HG02973 (cell line): ENCODE data around the gene TTC19.
"Not testable (repeated sequence)": the region's sequence is repeated elsewhere in the genome, so short reads cannot be mapped to it uniquely, and the experiment has no call there.

Experiments used
- ATAC-seq: cut with Tn5 transposase; IDR thresholded peaks from one replicate; pipeline ENCODE4 v1.9.1; 2021; ENCODE audit warnings: moderate library complexity; ENCODE audit not compliant: unreplicated experiment

The TTC19 gene

DNA sequence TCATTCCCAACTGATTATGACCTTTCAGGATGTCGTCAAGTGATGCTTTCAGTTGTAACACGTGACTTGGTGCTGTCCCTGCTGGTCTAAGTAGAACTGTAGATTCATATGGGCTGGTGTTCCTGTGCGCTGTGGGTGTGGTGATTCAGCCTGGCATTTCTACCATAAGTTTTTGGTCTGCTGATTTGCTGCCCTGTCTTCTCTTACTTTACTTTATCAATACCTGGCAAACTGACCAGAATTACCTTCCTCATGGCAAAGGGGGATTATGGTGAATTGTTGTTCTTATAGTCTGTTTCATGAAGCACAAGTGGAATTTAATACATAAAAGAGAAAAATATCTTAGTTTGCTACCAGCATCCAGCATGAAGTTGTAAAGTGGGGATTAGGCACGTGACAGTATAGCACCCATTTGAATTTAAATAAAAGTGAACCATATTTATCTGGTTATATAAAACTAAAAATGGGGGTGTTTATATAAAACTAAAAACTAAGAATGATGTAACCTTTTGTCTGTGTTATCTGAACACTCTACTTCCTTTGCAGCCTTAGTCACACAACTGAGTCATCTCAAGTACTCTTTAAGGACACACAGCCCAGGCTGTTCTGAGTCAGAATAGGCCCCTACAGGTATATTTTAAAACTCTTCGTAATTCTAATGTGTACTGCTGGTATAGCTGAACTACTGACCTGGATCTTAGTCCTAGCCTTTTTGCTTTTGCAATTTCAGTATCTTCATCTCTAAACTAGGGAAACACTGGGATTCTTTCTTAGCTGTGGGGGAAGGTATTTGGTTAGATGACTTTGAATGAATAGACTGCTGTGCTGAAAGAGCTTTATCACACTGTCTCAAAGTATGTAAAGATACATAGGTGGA is 28.3 kb downstream of the TTC19 start:
- ATAC-seq = peak; percentile 86

DNA sequence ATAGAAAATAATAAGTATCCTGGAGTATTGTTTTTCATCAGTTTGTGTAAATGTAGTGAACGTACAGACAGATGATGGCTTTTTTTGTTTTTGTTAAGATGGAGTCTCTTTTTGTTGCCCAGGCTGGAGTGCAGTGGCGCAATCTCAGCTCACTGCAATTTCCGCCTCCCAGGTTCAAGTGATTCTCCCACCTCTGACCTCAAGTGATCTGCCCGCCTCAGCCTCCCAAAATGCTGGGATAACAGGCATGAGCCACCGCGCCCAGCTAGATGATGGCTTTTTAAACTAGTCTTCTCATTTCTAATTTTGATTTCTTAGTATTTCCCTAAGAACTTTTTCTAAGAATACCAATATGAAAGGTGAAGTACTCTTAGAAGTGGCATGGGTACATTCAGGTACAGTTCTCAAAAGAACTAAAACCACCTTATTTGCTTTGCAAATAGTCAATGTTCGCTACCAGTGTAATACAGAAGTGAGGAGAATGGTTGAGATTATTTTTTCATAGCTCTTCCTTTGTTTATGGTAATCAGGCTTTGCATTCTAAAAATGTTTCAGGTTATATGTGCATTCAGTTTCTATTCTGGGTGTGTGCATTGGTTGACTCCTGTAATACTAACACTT is 34.2 kb downstream of the TTC19 start:
- no peak for ATAC-seq

DNA sequence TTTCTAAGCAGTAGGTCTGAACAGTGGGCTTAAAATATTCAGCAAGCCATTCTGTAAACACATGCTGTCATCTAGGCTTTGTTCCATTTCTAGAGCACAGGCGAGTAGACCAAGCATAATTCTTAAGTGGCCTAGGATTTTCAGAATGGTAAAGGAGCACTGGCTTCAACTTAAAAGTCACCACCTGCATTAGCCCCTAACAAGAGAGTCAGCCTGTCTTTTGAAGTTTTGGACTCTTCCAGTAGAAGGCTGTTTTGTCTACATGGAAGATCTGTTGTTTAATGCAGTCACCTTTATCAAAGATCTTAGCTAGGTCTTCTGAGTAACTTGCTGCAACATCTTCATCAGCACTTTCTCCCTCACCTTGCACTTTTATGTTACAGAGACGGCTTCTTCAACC is 36.6 kb downstream of the TTC19 start:
- ATAC-seq = no peak

DNA sequence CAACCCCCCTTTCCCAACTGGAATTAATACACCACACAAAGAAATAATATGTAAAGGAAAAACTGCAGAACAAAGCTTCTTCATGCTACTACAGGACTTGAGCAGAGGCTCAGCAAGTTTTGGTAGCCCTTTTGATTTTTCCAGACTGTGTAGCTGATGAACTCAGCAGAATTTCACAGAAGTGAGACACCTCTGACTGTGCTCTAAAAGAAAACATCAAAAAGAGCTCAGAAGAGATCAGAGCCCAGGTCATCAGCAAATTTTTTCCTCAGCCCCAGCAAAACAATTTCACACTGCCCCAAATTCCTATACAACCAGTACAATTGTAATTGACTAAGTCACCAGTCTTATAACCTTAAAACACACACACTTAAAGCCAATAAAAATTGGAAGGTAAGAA is 38.0 kb downstream of the TTC19 start:
- no peak for ATAC-seq

DNA sequence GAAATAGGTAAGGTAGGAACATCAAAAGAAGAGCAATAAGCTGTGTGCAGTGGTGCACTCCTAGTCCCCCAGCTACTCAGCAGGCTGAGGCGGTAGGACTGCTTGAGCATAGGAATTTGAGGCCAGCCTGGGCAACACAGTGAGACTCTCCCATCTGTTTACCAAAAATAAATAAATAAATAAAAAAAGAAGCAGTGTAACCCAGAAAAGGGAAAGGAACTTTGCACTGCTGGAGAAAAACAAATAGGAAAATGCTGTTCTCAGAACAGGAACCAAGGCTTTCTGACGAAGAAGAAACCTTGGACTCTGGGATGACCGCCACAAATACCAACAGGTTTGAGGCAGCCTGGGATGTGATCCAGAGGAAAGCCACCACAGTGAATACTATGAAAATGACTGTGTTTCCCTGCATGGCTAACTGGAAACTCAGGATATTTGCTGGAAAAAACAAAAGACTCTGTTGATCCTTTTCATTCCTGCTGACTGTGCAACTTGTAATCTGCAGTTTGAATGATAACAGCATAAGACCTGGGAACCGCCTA is 41.2 kb downstream of the TTC19 start:
- ATAC-seq = no peak

DNA sequence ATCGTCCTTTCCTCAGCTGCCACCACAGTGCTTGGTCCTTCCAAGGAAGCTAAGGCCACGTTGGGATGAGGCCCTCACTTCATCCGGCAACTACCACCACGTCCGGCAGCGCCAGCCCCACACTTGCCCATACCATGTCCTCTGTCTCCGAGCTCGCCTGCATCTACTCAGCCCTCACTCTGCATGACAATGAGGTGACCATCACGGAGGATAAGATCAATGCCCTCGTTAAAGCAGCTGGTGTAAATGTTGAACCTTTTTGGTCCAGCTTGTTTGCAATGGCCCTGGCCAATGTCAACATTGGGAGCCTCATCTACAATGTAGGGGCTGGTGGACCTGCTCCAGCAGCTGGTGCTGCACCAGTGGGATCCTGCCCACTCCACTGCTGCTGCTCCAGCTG is 44.9 kb downstream of the TTC19 start:
- ATAC-seq = no peak

DNA sequence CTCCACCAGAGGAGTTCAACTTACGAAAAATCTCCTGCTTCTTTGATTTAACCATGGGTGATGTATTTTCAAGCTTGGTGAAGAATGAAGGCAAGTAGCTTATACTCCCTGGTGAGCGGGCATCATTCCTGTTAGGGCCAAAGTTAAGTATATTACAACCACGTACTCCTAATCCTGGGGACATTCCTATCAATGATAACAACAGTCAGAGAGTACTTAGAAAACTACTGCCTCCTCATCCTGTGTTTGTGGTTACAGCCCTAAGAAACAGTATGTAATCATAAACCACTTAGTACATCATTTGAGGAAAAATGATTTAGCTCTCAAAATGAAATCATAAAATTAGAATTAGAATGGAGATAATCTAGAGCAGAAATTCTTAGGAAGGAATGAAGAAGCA is 47.3 kb downstream of the TTC19 start:
- no peak for ATAC-seq

DNA sequence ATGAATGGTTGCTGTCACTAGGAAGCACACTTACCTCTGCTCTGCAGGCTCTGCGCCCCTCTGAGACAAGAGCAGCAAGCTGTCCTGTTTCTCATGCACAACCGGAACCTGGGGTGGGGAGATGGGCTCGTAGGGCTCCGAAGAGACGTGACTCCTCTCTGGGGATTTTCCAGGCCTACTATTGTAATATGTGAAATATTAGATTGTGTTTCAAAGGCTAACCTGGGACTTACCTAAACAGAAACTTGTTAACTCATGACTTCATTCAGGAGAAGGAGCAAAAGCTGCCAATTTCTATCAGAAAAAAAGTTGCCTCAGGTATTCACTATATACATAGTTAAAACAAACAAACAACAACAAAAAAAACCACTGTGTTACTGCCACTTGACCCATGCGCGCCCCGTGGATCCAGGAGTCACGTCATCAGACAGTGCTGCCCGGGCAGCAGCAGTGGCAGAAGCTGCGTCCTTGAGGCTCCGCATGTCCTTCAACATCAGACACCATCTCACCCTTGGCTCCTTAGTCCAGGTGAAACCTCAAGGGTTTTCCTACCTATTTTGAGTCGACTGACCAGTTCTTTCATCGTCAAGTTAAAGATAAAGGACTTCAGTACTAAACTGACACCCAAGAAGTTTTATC is 49.3 kb downstream of the TTC19 start:
- no peak for ATAC-seq

DNA sequence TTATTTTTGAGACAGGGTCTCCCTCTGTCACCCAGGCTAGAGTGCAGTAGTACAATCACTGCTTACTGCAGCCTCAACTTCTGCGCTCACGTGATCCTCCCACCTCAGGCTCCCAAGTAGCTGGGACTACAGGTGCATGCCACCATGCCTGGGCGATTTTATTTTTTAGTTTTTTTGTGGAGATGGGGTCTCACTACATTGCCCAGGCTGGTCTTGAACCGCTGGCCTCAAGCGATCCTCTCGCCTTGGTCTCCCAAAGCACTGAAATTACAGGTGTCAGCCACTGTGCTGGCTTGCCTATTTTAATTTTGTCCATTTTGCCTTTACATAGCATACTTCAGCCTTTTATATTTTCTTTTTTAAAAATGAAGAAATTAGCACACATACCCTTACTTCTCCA is 51.2 kb downstream of the TTC19 start:
- ATAC-seq = no peak

DNA sequence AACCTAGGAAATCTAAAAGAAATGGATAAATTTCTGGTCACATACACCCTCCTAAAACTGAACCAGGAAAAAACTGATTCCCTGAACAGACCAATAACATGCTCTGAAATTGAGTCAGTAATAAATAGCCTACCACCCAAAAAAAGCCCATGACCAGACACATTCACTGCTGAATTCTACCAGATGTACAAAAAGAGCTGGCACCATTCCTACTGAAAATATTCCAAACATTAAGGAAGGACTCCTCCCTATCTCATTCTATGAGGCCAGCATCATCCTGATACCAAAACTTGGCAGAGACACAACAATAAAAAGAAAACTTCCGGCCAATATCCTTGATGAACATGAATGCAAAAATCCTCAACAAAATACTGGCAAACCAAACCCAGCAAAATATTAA is 52.9 kb downstream of the TTC19 start:
- ATAC-seq = no peak

DNA sequence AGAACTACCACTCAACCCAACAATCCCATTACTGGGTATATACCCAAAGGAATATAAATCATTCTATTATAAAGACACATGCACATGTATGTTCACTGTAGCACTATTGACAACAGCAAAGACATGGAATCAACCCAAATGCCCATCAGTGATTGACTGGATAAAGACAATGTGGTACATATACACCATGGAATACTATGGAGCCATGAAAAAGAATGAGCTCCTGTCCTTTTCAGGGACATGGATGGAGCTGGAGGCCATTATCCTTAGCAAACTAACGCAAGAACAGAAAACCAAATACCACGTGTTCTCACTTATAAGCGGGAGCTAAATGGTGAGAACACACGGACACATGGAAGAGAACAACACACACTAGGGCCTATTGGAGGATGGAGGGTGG is 55.5 kb downstream of the TTC19 start:
- not testable (repeated sequence) for ATAC-seq

DNA sequence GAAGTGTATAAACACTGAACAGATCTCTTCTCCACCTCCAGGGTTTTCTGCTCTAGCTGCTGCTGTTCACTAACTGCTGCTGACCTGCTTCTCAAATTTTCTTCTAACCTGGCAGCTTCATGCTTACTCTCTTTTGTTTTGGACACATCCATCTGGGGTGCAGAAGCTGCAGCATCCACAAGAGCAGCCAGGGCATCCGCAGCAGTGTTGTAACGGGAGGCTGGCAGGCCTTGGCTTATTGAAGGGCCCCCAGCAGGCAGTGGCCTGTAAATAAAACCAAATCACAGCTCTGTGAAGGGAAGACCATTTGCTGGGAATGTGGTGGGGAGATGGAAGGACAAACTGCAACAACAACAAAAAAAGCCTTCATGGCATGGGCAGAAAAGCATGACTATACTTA is 62.0 kb downstream of the TTC19 start:
- no peak for ATAC-seq

DNA sequence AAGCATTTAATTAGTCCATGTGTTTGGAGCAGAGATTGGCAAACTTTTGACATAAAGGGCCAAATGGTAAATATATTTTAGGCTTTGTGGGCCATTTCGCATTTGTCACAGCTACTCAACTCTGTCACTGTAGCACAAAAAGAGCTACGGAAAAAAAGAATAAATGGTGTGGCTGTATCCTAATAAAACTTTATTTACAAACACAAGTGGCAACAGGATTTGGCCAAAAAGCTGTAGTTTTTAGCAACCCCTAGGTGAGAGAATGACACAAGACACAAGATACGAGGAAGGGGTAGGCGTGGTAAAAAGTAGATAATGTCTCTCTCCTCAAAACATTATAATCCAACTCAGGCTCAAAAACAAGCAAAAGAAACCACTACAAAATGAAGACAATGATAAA is 66.5 kb downstream of the TTC19 start:
- no peak for ATAC-seq

DNA sequence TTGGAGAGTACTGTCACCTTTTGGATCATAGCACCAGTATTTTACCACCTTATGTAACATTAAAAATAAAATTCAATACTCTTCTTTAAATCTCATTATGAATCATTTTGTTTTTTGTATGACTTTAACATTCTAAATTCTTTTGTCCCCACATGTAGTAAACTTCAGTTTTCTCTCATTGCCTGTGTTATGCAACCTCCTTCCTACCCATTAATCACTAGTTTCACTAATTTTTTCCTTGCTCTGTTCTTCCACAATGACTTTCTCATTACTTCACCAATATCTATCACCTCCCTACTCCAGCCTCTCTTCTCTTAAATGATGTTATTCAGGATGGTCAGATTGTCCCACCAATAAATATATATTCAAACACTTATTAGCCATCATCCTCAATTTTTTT is 68.7 kb downstream of the TTC19 start:
- ATAC-seq = no peak

DNA sequence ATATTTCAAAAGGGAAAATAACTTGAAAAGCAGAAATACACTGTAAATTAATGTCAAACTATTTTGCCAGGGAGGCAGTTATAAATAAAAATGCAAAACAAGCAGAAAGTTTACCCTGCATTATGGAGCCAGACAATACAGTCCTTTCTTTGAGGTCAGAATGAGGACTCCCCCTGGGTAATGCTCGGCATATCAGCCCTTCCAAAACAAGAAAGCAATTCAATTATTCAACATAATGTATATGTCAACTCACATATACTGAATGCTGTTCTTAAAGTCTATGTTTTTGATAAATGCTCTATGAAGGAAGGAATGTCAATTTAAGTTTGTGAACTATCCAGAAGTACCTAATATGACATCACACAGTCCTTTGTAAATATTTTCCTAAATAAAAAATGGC is 72.4 kb downstream of the TTC19 start:
- ATAC-seq = no peak

DNA sequence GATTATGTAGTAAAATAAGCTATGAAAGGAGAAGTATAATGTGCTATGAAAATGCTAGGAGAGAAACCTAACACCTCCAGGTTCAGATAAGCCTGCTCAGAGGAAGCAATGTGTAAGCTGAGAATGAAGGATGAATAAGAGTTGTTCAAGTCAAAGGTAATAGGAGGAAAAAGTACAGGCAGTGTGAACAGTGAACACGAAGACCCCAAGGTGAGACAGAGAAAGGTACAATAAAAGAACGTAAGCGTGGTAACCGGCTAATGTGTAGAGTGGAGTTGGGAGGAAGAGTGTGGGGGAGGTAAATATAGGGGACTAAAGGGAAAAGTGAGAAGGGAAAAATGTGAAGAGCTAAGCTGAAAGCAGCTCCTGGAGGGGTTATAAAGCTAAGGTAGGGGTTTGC is 74.2 kb downstream of the TTC19 start:
- no peak for ATAC-seq

DNA sequence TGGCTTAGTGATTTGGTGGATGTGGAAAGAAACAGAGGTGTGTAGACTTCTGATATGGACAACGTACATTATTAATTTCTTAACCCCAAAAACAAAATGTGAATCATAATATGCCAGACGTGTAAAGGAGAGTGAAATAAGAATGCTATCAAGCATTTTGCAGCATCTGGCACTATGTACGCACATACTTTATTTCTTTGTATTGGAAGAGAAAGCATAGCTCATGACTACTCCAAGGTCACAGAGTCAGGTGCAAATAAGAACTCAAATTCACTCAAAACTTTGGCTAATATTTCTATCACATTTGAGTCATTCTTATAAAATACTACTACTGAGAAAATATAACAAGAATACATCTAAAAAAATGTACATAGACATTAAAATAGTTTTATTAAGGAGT is 74.8 kb downstream of the TTC19 start:
- ATAC-seq = no peak

DNA sequence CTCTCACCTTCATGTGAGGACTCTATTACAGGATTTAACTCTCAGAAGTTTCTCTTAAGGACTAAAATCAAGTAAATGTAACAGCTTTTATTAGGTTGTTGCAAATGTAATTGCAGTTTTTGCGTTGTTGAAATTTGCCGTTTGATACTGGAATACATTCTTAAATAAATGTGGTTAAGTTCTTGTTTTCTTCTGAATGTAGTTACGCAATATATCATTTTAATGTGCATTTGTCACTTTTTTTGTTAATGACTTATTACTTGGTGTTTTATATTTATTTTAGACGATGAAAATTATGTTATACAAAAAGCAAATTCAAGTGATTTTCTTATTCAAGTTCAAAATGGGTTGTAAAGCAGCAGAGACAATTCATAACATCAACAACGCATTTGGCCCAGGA is 76.3 kb downstream of the TTC19 start:
- ATAC-seq = no peak
